GM18868 (cell line): ENCODE data around the gene C1QTNF1.

Source experiments
- ATAC-seq: cut with Tn5 transposase; IDR thresholded peaks from one replicate; pipeline ENCODE4 v1.9.1; 2021; ENCODE audit warnings: mild to moderate bottlenecking, moderate library complexity; ENCODE audit not compliant: unreplicated experiment

Gene C1QTNF1

DNA sequence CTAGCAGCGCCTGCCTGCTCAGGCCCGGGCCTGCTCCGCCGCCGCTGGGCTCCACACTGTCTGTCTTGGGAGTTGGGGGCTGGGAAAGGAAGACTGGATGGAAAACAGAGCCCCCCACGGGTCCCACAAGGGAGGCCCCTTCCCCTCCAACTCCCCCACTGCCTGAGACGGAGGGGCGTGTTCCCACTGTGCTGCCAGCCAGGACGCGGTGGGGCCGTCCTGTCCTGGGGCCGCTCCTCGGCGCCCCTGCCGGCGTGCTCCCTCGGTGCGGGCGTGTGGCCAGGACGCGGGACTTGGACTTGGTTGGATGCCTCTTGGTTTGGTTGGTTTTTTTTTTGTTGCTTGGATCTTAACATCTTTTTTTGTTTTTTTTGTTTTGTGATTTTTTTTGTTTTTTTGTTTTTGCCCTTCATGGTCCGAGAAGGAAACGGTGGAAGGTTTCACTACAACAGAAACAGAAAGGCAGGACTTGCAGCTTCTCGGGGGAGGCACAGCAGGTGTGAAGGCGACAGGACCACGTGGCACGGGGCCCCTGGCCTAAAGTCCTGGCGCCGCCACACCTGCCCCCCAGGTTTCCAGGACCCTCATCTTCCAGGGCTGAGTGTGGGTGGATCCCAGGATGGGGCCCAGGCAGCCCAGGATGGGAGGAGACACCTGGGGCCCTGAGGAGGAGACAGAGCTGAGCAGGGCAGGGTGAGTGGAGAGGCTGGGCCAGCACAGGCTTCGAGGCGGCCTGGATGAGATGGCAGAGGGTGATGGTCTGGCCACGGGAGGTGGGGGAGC, 66.7 kb downstream of the C1QTNF1 start:
- no peak for ATAC-seq

DNA sequence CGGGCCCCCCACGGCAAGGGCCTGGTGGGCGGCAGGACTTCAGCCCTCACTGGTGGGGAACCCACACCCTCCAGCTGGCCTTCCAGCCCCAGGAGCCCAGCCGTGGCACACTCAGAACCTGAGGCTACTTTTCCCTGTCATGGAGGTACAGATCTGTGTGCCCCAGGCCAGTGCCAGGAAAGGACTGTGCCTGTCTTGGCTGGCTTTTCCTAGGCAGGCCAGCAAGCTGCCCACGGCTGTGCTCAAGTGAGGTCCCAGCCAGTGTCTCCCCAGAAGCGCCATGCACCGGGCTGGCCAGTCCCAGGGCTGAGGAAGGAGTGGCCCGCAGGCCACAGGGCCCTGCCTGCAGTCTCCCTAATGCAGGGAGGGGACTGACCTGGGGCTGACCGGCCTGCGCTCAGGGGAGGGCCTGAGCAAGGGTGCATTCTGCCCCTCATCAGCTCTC, 67.3 kb downstream of the C1QTNF1 start:
- ATAC-seq, result no peak

GRCh38 chr17:79092567-79092966, 68.6 kb downstream of the C1QTNF1 start:
- ATAC-seq, result no peak

DNA sequence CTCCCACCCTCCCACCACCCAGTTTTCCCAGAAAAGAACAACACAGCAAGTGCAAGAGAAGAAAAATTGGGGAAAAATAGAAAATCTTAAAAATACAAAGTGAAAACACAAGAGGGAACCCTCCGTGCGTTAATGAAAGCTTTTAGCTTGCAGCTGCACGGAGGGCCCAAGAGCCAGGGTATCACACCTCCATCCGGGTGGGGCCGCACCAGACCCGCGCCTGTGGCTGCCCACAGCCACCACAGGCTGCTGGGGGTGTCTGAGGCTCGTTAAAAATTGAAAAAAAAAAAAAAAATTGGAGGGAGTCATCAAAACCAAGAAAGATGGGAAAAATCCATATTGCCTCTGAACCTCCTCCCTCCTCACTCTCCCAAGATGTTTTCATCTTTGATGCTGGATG, 69.3 kb downstream of the C1QTNF1 start:
- no peak for ATAC-seq

- no peak for ATAC-seq
These were observed 70.3 kb downstream of the C1QTNF1 start for GRCh38 chr17:79094261-79094660.

- ATAC-seq, result no peak
These were observed 71.5 kb downstream of the C1QTNF1 start for GRCh38 chr17:79095345-79096055.

GRCh38 chr17:79096477-79096876, 72.5 kb downstream of the C1QTNF1 start:
- no peak for ATAC-seq

DNA sequence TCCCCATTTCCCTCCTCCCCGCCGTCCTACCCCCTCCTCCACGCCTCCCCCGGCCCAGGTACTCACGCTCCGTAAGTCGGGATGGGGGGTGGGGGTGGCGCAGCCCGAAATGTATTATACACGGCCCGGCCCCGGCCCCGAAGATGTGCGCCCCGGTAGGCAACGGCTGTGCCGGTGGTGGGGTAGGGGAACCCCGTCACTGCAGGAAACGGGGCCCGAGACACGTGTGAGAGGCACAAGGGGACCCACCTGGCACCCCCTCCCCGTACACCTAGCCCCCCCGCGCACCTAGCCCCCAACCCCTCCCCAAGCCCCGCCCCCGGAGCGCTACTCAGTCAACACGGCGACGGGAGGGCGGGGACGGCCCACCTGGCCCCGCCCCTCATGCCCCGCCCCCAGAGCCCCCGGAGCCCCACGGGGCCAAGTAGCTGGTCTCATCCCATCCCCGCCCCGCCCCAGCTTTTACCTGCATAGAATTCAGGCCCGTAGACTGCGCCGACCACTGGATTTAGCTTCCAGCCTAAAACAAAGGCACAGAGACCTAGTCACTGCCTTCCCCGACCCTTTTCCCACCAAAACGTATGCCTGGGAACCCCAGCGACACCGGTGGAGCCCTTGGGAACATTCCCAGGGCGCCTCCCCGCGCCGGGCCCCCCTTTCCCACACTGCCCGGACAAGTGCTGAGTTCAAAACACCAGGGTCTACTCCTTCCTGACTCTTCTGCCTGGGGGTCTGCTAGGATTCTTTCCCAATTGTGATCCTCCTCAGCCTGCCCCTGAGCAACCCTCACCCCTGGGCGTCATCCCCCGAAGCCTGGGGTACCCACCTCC, 73.5 kb downstream of the C1QTNF1 start:
- ATAC-seq, result no peak

DNA sequence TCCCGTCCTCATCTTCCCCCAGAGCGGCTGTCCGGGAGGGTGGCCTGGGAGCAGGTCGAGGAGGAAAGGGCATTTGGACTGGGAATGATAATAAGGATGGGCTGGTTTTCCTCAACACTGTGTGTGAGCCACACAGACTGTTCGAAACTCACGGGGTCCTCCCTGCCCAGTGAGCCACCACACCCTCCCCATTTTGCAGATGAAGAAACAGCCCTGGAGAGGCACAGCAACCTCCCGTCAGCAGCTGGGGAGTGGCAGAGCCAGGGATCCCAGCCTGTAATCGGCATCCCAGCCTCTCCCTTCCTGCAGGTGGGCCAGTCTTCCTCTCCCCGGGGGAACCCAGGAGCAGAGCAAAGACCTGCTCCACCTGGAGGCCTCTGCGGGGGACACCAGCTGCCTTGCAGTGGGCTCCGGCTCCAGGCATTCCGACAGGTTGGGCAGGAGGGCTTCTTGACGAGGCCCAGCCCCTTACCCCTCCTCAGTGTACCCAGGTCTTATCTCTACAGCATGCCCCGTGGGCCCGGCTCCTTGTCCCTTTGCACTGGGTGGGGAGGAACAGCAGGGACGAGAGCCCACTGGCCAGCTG, 74.4 kb downstream of the C1QTNF1 start:
- ATAC-seq, result no peak
